DMS114 treated with DMSO at 0.1 percent for 48 hours (cell line): ENCODE data around the gene RPS25.
"Not testable (repeated sequence)": the region's sequence is repeated elsewhere in the genome, so short reads cannot be mapped to it uniquely, and the experiment has no call there.

Experiments
- DNase-seq: peaks from one replicate; lab custom pipeline; 2025; ENCODE audit not compliant: unreplicated experiment; lab: John Stamatoyannopoulos, UW

Gene RPS25

GRCh38 chr11:118973985-118974384, 44.2 kb downstream of the RPS25 start:
- no peak for DNase-seq

- DNase-seq = no peak
These were observed 46.5 kb downstream of the RPS25 start, which contains the start of gene FOXR1 for GRCh38 chr11:118971646-118972045. TSS of gene FOXR1 (plus strand) at chr11:118971761. CDS start at chr11:118971932, 171 bp downstream.

- not testable (repeated sequence) for DNase-seq
These were observed 48.6 kb downstream of the RPS25 start for GRCh38 chr11:118969508-118969907.
